HTERT RPE-1 (cell line): ENCODE results near the gene SMARCA1.

Experiments
- in situ Hi-C: fragments of 300-500 bp; cut with MboI; formaldehyde crosslinking; loops from 4 replicates; pipeline ENCODE4 v1.14.3; 2020; ENCODE audit warnings: low sequenced_read_pairs

The SMARCA1 gene

DNA sequence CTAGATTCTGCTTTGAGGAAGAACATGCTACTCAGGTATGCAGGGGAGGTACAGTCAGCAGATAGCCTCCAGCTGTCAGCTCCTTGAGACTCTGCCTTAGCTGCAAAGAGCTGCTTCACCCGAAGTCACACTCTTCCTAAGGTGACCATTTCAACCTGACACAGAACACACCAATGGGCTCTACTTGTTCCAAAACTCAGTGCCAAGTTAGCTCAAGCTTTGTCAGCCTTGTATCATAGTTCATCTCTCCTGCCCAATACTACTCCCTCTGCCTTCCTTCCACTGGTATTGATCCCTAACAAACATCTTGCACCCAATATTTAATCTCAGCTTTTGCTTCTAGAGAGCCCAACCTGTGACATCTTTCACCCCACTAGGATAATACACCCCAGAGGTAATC, 7.8 kb upstream of the SMARCA1 start:
- in situ Hi-C loops, result no loop called here

DNA sequence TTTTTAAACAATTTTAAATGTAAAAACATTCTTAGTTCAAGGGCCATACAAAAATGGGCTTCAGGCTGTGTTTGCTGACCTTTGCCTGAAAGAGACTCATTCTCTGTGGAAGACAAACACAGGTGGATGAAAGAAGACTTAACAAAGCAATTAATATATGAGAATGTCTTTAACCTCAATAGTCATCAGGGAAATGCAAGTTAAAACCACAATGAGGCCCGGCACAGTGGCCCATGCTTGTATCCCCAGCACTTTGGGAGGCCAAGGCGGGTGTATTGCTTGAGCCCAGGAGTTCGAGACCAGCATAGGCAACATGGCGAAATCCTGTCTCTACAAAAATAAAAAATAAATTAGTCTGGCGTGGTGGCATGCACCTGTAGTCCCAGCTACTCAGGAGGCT, 7.1 kb upstream of the SMARCA1 start:
- in situ Hi-C loops, result no loop called here

DNA sequence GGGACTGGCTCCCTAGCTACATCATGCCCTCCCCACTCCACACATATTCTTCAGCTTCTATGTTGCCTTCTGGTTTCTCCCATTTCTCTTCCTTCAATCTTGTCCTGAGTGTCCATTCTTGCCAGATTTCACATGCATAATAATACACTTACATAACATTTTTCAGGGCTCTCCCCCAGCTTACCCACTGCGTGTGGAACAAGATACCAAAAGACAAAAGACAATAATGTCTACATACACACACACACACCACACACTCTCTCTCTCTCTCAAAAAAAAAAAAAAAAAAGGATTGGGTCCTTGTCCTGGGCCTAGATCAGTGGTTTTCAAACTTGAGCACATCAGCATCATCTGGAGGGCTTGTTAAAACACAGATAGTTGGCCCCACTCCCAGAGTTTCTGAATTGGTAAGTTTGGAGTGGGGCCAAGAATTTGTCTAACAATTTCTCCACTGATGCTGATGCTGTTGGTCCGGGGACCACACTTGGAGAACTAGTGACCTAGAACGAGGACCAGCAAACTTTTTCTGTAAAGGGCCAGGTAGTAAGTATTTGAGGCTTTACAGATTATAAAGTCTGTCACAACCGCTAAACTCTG, 6.5 kb upstream of the SMARCA1 start:
- in situ Hi-C loops, result no loop called here

DNA sequence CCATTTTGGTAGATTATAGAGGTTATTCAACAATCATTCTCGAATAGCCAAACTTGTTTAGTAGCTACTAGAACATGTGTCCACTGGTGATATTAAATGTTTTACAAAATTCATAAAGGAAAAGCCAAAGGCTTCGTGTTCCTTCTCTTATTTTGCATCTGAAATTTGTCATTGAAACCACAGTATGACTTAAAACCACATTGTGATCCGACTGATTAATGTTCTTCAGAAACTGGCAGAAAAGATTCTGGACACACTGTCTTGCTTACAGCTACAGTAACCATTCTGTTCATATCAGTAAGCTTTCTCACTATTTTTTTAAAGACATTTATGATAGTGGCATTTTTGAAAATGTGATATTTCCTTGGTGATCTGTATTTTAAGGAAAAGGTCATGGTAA, 2.6 kb upstream of the SMARCA1 start:
- in situ Hi-C loops, result no loop called here

- in situ Hi-C loops, result no loop called here
These were observed 1.9 kb upstream of the SMARCA1 start for GRCh38 chrX:129525162-129525561.

- in situ Hi-C loops, result no loop called here
These were observed 1.1 kb upstream of the SMARCA1 start for GRCh38 chrX:129524250-129524850.

- in situ Hi-C loops, result no loop called here
These were observed 859 bp downstream of the SMARCA1 start for GRCh38 chrX:129522184-129523078.

- in situ Hi-C loops, result no loop called here
These were observed 3.1 kb downstream of the SMARCA1 start for GRCh38 chrX:129520151-129520550.

DNA sequence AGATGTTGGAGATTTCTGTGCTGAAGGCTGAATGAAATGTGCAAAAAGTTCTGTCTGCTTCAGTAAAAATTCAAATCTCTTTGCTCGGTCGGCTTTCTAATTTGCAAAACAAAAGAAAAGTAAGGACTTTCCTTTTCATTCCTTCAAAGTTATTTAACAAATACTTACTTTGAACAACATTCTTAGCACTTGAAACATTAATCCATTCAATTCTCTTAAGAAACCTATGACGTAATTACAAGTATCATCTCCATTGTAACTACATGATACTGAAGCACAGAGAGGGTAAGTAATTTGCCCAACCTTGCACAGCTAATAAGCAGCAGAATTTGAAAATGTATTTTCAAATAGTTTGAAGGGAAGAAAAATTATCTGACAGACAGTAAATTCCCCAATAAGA, 6.9 kb downstream of the SMARCA1 start:
- in situ Hi-C loops, result no loop called here

- in situ Hi-C loops, result no loop called here
These were observed 10.9 kb downstream of the SMARCA1 start for GRCh38 chrX:129512409-129512808.

DNA sequence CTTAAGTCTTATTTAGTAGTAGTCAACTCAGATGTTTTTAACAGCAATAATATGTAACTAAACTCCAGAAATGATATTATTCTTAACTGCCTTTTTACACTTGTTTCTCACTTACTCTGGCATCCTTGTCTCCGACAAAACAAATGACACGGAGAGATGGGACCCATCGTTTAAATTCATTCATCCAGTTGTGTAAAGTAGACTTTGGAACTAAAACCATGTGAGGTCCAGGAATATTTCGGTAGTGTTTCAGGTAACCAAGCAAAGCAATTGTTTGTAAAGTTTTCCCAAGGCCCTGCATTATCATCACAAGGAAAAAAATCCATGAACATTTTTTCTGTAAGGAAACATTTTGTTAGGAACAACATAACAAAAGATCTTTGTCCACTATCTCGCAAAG, 11.6 kb downstream of the SMARCA1 start:
- in situ Hi-C loops, result no loop called here

DNA sequence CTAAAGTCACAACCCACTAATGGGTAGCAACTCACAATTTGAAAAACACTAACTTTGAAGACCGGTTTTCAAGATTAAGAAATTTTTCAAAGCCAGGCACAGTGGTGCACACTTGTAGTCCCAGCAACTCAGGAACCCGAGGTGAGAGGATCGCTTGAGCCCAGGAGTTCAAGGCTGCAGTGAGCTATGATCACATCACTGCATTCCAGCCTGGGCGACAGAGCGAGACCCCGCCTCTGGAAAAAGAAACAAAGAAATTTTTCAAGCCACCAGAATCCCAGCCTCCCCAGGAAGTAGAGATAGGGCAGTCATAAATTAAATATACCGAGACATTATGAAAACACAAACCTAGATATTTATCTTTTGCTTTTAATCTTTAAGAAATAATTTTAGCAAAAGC, 13.0 kb downstream of the SMARCA1 start:
- in situ Hi-C loops, result no loop called here

DNA sequence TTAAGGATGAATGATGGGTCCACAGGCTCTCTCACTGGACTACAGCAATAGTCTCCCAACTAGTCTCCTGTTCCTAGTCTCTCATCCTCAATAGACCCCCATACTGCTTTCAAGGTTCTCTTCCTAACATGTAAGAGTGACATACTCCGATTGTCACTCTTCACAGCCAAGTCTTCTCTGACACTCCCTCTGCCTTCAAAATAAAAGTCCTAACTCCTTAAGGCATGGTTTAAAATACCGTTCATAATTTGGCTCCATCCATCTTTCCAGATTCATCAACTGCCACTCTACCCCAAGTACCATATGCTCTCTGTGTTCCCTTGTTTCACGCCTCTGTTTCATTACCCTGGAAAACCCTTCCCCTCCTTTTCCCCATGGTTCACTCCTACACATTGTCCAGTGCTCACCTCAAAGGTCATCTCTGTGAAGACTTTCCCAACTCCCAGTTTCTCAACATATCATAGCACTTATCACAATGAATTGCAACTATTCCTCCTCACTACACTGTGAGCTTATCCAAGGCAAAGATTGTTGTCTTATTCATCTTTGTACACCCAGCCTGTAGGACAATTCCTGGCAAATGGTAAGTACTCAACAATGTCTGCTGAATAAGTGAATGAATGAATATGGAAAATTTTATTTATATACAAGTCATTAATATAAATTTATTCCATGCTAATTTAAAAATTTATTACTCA, 26.0 kb downstream of the SMARCA1 start:
- in situ Hi-C loops, result no loop called here

DNA sequence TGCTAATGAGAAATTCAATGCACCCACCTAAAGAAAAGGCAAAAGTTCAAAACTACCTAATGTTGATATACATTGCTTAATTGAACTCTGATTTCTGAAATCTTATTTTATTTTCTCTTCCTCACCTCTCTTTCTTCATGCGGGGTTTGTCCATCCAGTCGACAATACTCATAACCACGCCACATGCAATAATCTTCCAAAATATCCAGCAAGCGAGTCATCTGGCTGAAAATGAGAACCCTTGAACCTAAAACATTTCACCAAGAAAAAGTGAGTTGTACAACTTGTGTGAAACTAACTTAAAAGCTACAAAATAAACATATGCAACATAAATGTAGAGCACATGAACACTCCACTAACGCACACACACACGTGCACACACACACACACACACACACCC, 26.7 kb downstream of the SMARCA1 start:
- in situ Hi-C loops, result no loop called here

- in situ Hi-C loops, result no loop called here
These were observed 27.4 kb downstream of the SMARCA1 start for GRCh38 chrX:129495900-129496299.

- in situ Hi-C loops, result no loop called here
These were observed 28.4 kb downstream of the SMARCA1 start for GRCh38 chrX:129494887-129495286.

DNA sequence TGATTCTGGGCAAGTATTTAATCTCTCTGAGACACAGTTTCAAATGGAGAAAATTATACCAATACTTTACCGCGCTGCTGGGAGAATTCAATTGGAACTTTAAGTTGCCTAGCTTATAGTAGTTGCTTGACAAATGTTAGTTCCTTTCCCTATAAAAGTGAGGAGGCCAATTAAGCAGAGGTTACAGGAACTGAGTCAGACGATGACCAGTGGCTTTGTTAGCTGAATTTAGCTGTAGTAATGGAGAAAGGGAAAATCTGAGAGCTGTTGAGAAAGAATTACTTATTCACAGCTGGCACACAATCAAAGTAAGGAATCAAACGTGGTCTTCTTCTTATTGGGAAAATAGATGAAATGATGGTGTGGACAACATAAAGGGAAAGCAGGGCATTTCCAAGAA, 29.6 kb downstream of the SMARCA1 start:
- in situ Hi-C loops, result no loop called here

DNA sequence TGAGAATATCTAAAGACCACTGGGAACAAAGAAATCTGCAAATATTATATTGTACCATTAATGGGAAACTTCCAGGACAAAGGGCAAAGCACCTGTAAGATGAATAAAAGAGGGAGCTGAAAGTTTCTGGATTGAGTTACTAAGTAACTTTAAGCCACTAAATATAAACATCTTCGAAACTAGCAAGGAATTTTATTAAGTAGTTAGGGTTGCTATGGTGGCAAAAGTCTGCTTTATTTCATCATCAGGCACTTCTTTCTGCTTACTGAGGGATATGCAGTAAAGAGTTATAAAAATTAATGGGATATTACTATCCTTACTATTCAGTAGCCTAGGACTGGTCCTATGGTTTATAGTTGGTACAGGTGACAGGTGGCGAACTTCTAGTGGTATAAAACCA, 33.0 kb downstream of the SMARCA1 start:
- in situ Hi-C loops, result no loop called here

- in situ Hi-C loops, result no loop called here
These were observed 34.9 kb downstream of the SMARCA1 start for GRCh38 chrX:129488359-129488758.

GRCh38 chrX:129480889-129481288, 42.4 kb downstream of the SMARCA1 start:
- in situ Hi-C loops, result no loop called here

DNA sequence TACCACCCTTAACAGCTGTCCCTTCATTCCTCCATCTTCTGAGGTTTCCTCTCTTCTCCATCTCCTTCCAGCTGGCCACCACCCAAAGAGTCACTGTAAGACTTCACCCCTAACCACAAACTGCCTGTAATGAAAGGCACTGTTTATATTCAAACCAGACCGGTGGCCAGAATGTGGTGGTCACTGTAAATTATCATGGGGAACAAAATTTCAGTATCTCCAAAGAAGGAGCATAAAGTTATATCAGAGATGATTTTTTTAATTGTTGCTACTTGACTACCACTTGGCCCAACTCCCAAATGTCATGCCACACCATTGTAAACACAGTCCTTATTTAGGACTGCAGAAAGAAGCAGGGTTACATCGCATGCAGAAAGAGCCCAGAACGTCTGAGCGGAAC, 44.8 kb downstream of the SMARCA1 start:
- in situ Hi-C loops, result no loop called here

DNA sequence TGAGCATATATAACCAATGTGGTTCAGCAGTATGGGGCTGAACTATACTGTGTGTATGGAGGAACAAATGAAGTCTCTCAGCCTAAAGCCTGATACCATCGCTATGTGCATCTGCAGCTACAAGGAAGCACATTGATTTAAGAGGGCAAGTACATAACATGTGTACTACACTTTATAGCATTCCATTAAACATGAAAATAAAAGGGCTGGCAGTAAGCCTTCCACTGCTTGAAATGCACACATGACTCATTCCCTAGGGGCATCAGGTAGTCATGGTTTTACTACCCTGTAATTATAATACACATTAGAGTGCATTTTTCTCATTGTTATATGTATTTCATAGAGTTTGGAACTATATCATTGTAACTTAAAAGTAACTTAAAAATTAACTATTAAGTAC, 51.2 kb downstream of the SMARCA1 start:
- in situ Hi-C loops, result no loop called here
